NCI-H226 (cell line): ENCODE results near the gene SLC39A11.
A peak's percentile ranks its signal among the peaks of the same experiment; 100 is the strongest.
"Not testable (repeated sequence)": the region's sequence is repeated elsewhere in the genome, so short reads cannot be mapped to it uniquely, and the experiment has no call there.

Experiments used
- DNase-seq: peaks from one replicate; pipeline ENCODE4 v3.0.0-alpha.2; 2015

Gene SLC39A11

DNA sequence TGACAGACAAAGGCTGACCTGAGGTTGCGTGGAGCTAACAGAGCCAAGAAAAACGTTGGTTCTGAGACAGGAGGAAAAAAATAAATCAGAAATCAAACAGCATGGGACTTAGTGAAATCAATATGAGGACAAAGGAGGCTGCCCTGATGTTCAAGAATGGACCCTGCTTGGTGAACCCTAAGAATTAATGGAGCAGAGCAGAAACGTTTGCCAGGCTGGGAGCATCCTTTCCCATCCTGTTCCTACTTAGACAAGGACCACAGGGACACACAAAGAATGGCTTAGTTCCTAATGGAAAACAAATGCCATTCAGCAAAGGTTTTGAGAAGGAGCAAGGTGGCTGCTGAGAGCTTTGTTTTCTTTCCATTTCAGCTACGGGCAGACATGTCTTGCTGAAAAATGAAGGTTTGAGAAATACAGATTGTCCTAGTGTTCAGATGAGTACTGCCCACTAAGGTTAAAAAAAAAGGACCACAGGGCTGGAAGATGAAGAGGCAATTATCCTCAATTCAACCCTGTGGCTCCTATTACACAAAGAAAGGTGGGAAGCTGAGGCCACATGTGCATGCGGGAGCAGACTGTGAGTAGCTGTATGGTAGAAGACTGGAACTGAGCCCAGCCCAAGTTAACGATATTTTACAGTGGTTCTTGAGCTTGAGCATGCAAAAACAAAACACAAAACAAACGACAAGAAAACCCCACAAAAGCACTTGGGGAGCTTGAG lies 230.1 kb downstream of the SLC39A11 start:
- DNase-seq: no peak

DNA sequence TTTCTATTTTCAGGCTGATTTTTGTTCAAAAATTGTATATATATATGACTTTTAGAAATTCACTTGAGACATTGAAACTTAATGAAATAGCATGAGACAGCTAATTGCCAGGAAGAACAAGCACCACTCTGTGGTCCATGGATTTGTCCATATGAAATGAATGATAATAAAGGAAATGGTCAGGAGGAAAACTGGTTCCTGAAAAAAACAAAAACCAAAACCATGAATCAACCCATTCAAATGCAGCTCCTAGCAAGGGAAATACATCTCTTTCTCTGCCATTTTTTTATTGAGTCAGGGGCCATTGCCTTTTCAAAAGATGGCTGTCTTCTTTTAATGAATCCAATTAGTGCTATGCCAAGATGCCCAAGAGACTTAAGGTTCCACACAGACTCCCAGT lies 230.7 kb downstream of the SLC39A11 start:
- no peak for DNase-seq

DNA sequence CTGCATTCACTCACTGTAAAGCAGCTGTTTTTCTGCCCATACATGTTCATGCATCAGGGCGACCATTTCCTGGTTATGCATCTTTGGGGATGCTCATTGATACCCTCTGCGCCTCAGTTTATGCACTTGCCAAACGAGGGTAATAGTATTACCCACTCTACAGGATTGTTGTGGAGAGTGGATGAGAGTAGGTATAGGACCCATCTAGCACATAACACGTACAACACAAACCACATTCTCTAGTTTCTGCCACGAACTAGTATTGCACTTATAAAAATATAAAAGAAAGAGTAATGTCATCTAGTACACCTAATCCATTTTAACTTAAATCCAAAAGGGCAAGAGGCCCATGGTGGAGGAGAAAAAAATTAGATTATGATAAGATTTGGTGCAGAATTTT lies 231.7 kb downstream of the SLC39A11 start:
- no peak for DNase-seq

DNA sequence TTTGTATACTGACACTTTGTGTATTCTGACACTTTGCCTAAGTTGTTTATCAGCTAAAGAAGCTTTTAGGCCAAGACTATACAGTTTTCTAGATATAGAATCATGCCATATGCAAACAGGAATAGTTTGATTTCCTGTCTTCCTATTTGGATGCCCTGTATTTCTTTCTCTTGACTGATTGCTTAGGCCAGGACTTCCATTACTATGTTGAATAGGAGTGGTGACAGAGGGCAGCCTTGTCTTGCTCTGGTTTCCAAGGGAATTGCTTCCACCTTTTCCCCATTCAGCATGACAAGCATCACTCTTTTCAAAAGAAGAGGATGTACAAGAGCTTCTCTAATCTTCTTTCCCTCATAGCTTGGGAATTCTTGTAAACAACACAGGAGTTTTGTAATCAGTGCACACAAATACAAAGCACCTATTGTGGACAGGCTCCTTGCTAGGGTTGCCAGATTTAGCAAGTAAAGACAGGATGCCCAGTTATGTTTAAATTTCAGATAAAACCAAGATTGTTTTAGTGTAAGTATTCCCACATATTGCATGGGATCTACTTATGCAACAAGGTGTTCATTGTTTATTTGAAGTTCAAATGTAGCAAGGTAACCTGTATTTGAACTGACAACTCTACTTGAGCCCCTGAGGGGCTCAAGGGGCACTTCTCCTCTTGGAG lies 233.5 kb downstream of the SLC39A11 start:
- no peak for DNase-seq

DNA sequence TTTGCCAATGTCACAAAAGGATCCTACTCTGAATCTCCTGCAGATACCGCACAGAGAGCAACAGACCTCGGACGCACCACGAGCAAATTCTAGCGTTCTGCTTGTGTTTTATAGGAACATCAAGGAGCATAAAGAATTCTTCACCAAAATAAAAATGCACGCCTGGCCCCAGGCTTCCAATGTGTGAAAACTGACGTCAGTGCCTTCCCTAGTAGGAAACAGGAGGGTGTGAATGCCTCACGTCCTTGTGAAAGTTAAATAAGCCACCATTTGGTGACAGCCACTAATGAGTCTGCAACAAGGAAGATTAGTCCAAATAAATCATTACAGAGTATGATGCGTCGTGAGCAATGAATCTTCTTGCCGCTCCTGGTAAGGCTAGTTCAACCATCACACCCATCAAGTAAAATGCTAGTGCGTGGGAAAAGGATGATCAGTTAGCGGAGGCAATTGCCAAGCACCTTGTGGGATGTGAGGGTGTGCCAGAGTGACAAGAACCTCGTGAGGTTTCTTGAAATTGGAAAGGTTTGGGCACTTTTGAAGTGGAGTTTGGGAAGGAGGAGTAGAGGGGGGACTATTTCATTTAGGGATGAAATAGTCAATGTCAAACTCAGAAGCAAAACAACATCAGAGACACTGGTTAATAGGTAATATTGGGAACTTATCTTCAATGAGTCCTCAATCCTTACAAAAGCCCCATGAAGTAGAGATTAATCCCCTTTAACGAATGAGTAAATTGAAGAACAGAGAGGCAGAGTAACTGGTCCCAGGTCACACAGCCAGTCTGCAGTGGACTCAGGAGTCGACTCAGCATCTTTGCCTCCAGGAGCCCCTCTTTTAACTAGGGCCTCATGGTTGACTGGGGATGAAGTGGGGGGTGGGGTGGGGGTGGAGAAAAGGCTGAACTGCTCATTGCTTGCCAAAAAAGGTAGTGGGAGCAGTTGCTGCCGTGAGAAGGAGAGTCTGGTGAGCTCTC lies 238.8 kb downstream of the SLC39A11 start:
- no peak for DNase-seq

DNA sequence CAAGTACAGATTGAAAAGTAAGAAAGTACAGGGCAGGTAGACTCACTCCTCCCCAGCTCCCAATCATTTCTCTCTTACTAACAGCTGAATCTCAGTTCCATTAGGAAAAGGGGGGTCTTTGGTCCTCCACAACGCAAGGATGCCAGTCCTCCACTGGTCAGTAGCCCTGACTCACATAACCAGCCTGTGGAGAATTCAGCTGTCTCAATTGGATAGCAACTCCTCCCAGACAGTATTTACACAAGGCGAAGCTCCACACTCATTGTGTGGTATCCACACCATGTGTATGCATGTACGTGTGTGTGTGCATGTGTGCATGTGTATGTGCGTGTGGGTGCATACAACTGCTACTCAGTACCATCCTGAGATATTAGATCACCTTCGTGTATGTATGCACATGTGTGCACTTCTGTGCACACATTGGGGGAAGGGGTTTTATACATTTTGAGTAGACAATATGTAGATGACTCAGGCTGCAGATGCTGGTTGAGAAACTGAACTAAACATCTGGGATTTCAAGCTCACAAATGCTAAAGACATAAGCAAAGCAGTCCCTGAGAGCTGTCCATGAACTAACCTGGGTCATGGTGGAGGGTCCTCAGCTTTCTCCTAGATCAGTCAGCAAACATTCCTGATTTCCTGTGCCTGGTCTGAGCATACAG lies 240.1 kb downstream of the SLC39A11 start:
- DNase-seq: no peak

DNA sequence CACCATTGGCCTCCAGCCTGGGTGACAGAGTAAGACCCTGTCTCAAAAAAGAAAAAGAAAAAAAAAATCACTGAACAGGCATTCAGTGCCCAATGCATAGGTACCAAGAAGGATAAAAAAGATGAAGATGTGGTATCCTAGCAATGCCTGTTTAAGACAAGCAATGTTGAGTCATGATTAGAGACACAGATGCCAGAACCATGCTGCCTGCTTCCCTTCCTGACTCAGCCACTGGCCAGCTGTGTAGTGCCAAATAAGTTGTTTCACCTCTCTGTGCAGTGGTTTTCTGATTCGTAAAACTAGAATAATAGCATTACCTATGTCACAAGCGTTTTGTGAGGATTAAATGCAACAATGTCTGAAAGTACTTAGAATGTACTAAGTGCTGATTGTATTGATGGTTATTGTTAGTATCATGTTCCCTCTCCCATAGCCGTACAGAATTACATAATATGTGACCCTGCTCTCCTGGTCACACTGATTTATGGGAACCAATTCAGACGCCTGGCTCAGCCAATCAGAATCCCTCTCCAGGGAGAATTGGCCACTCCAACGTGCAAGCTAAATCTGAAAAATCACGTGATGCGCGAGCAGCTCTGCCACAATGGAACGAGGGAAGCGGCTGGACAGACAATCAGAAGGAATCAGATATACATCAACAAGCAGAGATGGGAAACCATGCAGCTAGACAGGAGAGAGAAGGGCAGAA lies 241.9 kb downstream of the SLC39A11 start:
- peak; percentile 36 for DNase-seq

DNA sequence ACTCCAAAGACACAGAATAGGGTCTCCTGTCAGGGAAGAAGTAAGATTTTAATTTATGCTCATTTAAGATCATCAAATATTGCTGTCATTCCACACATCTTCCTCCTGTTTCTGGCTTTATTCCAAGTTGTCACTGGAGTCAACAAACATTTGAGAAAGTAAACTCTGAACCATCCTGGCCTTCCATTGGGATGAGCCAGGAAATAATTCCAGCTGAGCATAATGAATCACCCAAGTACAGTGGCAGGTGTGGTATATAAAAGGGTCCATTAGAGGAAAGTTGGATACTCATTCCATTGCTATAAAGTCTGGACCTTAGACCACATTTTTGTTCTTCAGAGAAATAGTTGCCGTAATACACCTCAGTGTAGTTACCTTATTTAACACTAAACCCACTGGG lies 246.1 kb downstream of the SLC39A11 start:
- DNase-seq: no peak

DNA sequence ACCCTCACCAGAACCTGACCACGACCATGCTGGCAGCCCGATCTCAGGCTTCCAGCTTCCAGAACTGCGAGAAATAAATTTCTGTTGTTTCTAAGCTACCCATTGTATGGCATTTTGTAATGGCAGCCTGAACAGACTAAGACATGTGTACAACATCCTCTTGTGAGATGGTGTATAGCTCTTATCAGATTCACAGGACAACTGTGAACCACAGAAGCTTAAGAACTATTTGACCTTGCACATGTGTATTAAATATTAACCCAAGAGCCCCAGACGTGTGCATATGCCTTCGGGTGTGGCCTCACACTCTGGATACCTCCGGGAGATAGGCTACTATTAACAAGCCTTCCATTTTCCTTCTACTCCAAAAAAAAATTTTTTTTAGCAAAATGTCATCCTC lies 248.9 kb downstream of the SLC39A11 start:
- no peak for DNase-seq

DNA sequence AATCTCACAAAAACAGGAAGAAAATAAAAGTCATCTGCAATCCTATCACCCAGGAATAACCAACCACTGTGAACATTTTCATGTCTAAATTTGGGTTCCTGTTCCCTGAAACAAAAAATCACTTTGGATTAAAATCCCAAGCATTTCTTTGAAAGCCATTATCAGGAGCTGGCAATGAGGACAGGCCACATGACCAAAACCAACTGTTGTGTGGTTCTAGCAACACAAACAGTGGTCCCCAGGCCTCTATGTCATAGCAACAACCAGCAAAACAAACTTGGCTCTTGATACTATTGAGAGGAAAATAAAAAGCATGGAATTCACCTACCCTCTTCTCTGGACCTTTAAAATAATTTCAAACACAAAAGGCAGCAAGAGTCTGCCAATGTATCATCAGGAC lies 252.5 kb downstream of the SLC39A11 start:
- no peak for DNase-seq

DNA sequence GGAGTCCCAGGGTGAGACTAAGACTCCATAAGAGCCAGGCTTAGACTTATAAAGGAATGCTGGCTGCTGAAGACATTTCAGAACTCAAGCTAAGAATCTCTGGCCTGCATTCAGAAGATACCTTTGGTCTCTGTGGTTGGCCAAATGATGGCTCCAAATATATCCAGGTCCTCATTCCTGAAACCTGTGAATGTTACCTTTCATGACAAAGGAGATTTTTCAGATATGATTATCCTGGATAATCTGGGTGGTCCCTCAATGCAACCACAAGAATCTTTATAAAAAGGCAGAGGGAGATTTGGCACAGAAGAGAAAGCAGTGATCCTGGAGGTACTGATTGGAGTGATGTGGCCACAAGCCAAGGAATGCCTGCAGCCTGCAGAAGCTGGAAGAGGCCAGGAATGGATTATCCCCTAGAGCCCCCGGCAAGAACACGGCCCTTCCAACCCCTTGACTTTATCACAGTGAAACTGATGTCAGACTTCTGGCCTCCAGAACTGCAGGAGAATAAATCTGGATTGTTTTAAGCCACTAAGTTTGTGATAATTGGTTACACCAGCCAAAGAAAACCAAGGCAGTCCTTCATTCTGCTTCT lies 253.3 kb downstream of the SLC39A11 start:
- no peak for DNase-seq

DNA sequence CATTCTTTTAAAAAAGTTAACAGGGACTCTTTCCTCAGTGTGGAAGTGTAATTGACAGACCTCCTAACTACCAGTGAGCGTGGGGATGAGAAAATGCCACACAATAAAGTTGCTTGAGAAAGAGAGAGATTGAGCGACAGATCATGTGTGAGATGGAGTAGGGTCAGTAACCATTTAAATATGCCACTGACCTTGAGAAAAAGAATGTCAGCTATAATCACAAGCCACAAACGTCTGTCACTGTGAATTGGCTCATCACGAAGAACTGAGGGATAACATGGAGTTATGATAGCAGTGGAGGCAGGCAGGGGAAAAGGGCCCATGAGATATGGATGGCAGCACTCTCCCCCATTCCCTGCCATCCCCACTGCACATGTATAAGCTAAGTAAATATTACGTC lies 253.9 kb downstream of the SLC39A11 start:
- no peak for DNase-seq

DNA sequence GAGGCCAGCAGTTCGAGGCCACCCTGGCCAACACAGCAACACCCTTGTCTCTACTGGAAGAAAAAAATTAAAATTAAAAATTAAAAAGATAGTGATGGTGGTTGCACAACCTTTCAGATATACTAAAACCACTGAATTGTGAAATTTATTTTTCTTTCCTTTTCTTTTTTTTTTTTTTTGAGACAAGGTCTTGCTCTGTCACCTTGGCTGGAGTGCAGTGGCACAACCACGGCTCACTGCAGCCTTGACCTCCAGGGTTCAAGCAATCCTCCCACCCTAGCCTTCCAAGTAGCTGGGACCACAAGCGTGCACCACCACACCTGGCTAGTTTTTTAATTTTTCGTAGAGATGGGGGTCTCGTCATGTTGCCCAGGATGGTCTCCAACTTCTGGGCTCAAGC lies 254.4 kb downstream of the SLC39A11 start:
- no peak for DNase-seq

DNA sequence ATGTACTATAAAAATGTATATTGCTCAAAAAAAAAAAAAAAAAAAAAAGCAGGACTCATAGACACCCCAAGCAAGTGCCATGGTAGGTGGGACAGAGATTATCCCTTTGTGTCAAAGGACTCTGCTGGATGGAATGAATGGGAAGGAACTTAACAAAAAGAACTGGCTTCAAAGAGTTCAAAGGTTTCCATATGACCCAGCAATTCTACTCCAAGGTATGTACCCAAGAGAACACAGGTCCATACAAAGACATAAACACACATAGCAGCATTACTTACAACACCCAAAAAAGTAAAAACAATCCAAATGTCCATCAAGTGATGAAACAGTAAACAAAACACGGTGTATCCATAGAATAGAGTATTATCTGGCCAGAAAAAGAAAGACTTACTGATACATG lies 255.2 kb downstream of the SLC39A11 start:
- DNase-seq: no peak

DNA sequence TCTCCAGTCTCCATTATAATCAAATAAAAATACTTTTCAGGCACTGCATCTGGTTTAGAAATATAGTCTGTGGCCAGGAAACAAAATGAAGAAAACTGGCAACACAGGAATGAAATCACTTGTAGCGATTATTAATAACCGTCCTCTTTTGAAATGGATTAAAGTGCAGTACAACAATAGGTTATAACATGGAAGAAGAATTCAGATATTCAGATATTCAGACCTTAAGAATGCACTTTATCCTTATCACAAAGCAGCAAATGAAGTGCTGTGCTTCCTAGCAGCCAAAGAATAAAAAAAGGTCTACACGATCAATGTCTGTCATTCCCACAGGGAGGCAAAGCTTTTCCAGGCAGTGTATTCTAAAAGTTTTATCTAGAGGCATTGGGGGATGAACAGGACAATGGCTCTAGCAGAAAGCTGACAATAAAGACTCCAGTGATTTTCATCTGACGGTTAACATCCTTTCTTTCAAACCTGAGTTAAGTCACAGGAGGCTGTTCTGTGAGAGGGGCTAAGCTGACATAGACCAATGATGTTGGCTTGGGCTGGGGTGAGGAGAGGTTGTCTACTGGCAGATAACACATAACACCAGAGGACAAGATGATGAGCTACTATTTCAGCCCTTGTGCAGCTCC lies 259.2 kb downstream of the SLC39A11 start:
- no peak for DNase-seq

DNA sequence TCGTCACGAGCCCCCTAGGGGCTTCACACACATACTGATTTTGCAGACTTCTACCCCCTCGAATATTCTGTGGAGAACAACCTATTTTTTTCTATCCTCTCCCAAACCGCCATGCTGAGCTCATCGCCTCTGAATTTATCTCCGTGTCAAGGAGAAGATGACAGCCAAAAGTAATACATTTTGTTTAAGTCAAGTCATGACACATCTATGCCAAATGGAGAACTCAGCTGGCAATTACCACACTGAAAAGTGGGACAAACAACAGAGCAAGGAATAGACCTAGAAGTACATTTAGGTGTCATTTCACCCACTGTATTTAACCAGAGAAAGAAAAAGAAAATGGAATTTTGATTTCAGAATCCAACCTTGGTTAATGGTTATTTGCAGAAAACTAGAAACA lies 260.2 kb downstream of the SLC39A11 start:
- DNase-seq: no peak

DNA sequence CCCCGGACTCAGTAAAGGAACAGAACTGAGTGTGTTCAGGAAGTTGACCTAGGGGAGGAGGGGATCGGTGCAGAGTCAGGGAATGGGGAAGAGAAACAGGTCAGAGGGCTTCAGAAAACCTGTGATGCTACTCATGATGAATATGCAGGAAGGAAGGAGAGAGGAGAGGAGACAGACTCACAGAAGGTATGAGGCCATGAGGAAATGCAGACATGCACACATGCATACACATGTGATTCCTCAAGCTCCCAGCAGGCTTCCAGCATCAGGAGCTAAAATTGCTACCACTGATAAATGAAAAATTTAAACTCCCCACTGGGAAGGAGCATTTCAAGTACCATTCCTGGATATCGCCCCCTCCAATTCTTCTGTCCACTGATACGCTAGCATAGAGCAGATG lies 262.6 kb downstream of the SLC39A11 start:
- no peak for DNase-seq

DNA sequence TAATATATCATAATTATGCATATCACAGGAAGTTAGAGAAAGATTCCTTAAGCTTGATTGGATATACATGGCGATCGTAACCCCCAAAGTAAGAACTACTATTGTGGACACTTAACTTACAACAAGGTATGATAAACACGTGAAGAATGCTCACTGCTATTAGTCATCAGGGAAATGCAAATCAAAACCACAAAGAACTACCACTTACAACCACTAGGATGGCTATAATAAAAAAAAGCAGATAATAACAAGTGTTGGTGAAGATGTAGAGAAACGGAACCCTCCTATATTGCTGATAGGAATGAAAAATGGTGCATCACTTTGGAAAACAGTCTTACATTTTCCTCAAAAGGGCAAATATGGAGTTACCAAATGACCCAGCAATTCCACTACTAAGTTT lies 265.9 kb downstream of the SLC39A11 start:
- DNase-seq: peak; percentile 46

DNA sequence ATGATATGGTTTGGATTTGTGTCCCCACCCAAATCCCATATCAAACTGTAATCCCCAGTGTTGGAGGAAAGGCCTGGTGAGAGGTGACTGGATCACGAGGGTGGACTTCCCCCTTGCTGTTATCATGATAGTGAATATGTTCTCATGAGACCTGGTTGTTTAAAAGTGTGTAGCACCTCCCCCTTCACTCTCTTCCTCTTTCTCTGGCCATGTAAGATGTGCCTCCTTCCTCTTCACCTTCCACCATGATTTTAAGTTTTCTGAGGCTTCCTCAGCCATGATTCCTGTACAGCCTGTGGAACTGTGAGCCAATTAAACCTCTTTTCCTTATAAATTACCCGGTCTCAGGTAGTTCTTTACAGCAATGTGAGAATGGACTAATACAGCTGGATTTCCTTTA lies 266.4 kb downstream of the SLC39A11 start:
- not testable (repeated sequence) for DNase-seq

DNA sequence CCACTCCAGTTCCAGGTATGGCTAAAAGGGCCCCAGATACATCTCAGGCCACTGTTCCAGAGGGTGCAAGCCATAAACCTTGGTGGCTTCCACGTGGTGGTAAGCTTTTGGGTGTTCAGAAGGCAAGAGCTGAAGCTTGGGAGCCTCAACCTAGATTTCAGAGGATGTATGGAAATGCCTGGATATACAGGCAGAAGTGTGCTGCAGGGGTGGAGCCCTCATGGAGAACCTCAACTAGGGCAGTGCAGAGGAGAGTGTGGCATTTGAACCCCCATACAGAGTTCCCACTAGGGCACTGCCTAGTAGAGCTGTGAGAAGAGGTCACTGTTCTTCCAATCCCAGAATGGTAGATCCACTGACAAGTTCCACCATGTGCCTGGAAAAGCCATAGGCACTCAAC lies 267.3 kb downstream of the SLC39A11 start:
- no peak for DNase-seq

DNA sequence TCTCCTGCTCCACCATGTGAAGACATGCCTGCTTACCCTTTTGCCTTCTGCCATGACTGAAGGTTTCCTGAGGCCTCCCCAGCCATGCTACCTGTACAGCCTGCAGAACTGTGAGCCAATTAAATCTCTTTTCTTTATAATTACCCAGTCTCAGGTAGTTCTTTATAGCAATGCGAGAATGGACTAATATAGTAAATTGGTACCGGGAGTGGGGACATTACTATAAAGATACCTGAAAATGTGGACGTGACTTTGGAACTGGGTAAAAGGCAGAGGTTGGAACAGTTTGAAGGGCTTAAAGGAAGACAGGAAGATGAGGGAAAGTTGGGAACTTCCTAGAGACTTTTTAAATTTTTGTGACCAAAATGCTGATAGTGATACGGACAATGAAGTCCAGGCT lies 268.2 kb downstream of the SLC39A11 start:
- not testable (repeated sequence) for DNase-seq
